Progenitor cell of endocrine pancreas (in vitro differentiated cells): ENCODE results near the gene TUBGCP5. TPM values are rescaled to one million over a fixed set of nuclear protein-coding genes. Genes with fewer than 3 reads are reported as not detected.

Experiments used
- DNase-seq: peaks from one replicate; pipeline ENCODE4 v3.0.0; 2021; ENCODE audit warnings: low spot score; ENCODE audit not compliant: unreplicated experiment
- H3K27ac Mint-ChIP-seq: 2 replicates; pipeline ENCODE4 v1.8.0; 2021; ENCODE audit warnings: mild to moderate bottlenecking, moderate library complexity, mixed read lengths
- H3K27me3 Mint-ChIP-seq: 2 replicates; pipeline ENCODE4 v1.8.0; 2021; ENCODE audit warnings: mixed read lengths
- H3K36me3 Mint-ChIP-seq: 2 replicates; pipeline ENCODE4 v1.8.0; 2022; ENCODE audit warnings: mixed read lengths; ENCODE audit not compliant: insufficient read depth
- H3K4me1 Mint-ChIP-seq: 2 replicates; pipeline ENCODE4 v1.8.0; 2021; ENCODE audit warnings: low read depth, mixed read lengths
- H3K4me3 Mint-ChIP-seq: 2 replicates; pipeline ENCODE4 v1.8.0; 2021; ENCODE audit warnings: low read depth, mild to moderate bottlenecking, moderate library complexity, mixed read lengths
- H3K9me3 Mint-ChIP-seq: 2 replicates; pipeline ENCODE4 v1.8.0; 2021; ENCODE audit warnings: low read depth, mixed read lengths
- CTCF ChIP-seq: fragments of 200-600 bp; sonication (generic); IDR thresholded peaks from one replicate; pipeline ENCODE4 v1.5.0; 2021; ENCODE audit warnings: antibody characterized with exemption, mild to moderate bottlenecking; ENCODE audit not compliant: unreplicated experiment
- total RNA-seq: library from RNA; stranded (reverse); gene quantifications from 2 replicates; pipeline ENCODE4 v1.2.1, GENCODE V29; 2021

TUBGCP5 gene
- total RNA-seq, 1 donor from 2014 or later = 22.5 TPM

DNA sequence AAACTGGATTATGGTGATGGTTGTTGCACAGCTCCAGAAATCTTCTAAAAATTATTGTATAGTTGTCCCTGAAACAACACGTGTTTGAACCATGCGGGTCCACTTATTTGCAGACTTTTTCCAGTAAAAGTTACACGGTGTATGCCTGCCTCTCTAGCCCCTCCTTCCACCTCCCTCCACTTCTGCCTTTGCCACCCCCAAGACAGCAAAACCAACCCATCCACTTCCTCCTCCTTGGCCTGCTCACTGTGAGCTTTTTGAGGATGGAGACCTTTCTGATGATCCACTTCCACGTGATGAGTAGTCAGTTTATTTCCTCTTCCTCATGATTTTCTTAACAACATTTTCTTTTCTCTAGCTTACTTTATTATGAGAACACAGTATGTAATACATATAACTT, 64.6 kb downstream of the TUBGCP5 start:
- Mint-ChIP-seq H3K27me3 (no peaks in the 10 kb centered on the region), H3K4me3 (no peak overlapping the region), H3K36me3 (peaks cover 11% of the 10 kb centered on the region), H3K9me3 (no peaks in the 10 kb centered on the region), H3K4me1 (peaks cover 26% of the 10 kb centered on the region), H3K27ac (peak overlapping the region; percentile 37)
- DNase-seq = no peak
- TF ChIP-seq CTCF = no peak

- DNase-seq = no peak
- Mint-ChIP-seq H3K27ac (no peak overlapping the region), H3K4me3 (no peak overlapping the region), H3K9me3 (peaks cover 2% of the 10 kb centered on the region), H3K27me3 (no peaks in the 10 kb centered on the region), H3K36me3 (peaks cover 15% of the 10 kb centered on the region), H3K4me1 (peaks cover 23% of the 10 kb centered on the region)
- TF ChIP-seq CTCF = no peak
Measured at GRCh38 chr15:22973987-22974386, 65.4 kb downstream of the TUBGCP5 start.

DNA sequence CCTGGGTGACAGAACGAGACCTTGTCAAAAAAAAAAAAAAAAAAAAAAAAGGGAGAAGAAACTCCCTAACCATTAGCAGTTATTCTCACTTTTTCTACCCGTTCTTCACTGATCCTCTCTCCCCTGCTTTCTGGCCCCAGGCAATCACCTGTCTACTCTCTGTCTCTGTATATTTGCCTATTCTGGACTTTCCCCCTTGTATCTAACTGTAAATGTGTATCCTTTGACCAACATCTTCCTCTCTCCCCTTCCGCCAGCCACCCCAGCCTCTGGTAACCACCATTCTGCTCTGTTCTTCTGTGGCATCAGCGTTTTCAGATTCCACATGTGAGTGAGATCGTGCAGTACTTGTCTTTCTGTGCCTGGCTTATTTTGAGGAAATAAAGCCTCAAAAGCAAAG, 66.1 kb downstream of the TUBGCP5 start:
- no peak for DNase-seq
- no peaks in the 10 kb centered on the region for H3K27me3 Mint-ChIP-seq
- no peak overlapping the region for H3K4me3 Mint-ChIP-seq
- H3K36me3 Mint-ChIP-seq = peaks cover 15% of the 10 kb centered on the region
- peaks cover 18% of the 10 kb centered on the region for H3K4me1 Mint-ChIP-seq
- TF ChIP-seq CTCF = no peak
- no peak overlapping the region for H3K27ac Mint-ChIP-seq
- H3K9me3 Mint-ChIP-seq = peaks cover 2% of the 10 kb centered on the region

- H3K27me3 Mint-ChIP-seq = no peaks in the 10 kb centered on the region
- no peak for TF ChIP-seq CTCF
- H3K36me3 Mint-ChIP-seq = peaks cover 16% of the 10 kb centered on the region
- DNase-seq = no peak
- peaks cover 9% of the 10 kb centered on the region for H3K4me1 Mint-ChIP-seq
- peaks cover 2% of the 10 kb centered on the region for H3K9me3 Mint-ChIP-seq
- H3K27ac Mint-ChIP-seq = no peak overlapping the region
- no peak overlapping the region for H3K4me3 Mint-ChIP-seq
Measured at GRCh38 chr15:22969489-22969888, 69.9 kb downstream of the TUBGCP5 start.

- no peak for DNase-seq
- peaks cover 2% of the 10 kb centered on the region for H3K9me3 Mint-ChIP-seq
- peaks cover 16% of the 10 kb centered on the region for H3K36me3 Mint-ChIP-seq
- no peak overlapping the region for H3K4me3 Mint-ChIP-seq
- TF ChIP-seq CTCF = no peak
- H3K4me1 Mint-ChIP-seq = peaks cover 12% of the 10 kb centered on the region
- H3K27me3 Mint-ChIP-seq = no peaks in the 10 kb centered on the region
- H3K27ac Mint-ChIP-seq = peak overlapping the region; percentile 1
Measured at GRCh38 chr15:22968366-22968765, 71.0 kb downstream of the TUBGCP5 start.
